WTC11 (cell line): ENCODE data around the gene CHDH. TPM values are rescaled to one million over a fixed set of nuclear protein-coding genes. Genes with fewer than 3 reads are reported as not detected.

Experiments
- ATAC-seq: fragments of 200-7000 bp; cut with Tn5 transposase; 2 replicates; pipeline ENCODE4 v1.10.0; 2021; ENCODE audit warnings: mild to moderate bottlenecking, moderate library complexity
- CTCF ChIA-PET: fragments of 300-600 bp; sonication (Branson Sonifier 250); formaldehyde crosslinking; loops from one replicate; lab custom pipeline; 2021; ENCODE audit warnings: antibody characterized with exemption; lab: Charles Lee
- POLR2A ChIA-PET: fragments of 350-600 bp; sonication (Branson Sonifier 250); formaldehyde crosslinking; loops from one replicate; lab custom pipeline; 2021; ENCODE audit warnings: antibody characterized with exemption; lab: Charles Lee
- DNase-seq: peaks from one replicate; pipeline ENCODE4 v3.0.0; 2021; ENCODE audit warnings: low spot score
- H3K27ac Mint-ChIP-seq: 2 replicates; pipeline ENCODE4 v1.8.0; 2021; ENCODE audit warnings: mixed read lengths
- H3K27me3 Mint-ChIP-seq: 2 replicates; pipeline ENCODE4 v1.8.0; 2021; ENCODE audit warnings: low read depth, mild to moderate bottlenecking, moderate library complexity, mixed read lengths
- H3K36me3 Mint-ChIP-seq: 2 replicates; pipeline ENCODE4 v1.8.0; 2021; ENCODE audit warnings: mixed read lengths
- H3K4me1 Mint-ChIP-seq: 2 replicates; pipeline ENCODE4 v1.8.0; 2022; ENCODE audit warnings: mixed read lengths
- H3K4me3 Mint-ChIP-seq: 2 replicates; pipeline ENCODE4 v1.8.0; 2021; ENCODE audit warnings: mild to moderate bottlenecking, moderate library complexity, mixed read lengths
- H3K9me3 Mint-ChIP-seq: 2 replicates; pipeline ENCODE4 v1.8.0; 2021; ENCODE audit warnings: mixed read lengths
- ARID4B ChIP-seq: sonication (generic); formaldehyde crosslinking; IDR thresholded peaks from 2 replicates; pipeline ENCODE4 v1.8.0; 2023; ENCODE audit warnings: missing genetic modification reagents, mild to moderate bottlenecking, borderline replicate concordance
- ATF1 ChIP-seq: sonication (generic); formaldehyde crosslinking; IDR thresholded peaks from 2 replicates; pipeline ENCODE4 v1.8.1; 2023; ENCODE audit warnings: mild to moderate bottlenecking, moderate library complexity, missing genetic modification reagents
- ATF6 ChIP-seq: sonication (generic); formaldehyde crosslinking; IDR thresholded peaks from 2 replicates; pipeline ENCODE4 v1.8.1; 2023; ENCODE audit warnings: mild to moderate bottlenecking, missing genetic modification reagents
- ERG ChIP-seq: fragments of 250-450 bp; sonication (Bioruptor Pico); IDR thresholded peaks from 2 replicates; pipeline ENCODE4 v1.8.0; 2021; ENCODE audit warnings: mild to moderate bottlenecking
- FOXP1 ChIP-seq: sonication (generic); formaldehyde crosslinking; IDR thresholded peaks from 2 replicates; pipeline ENCODE4 v1.8.0; 2022; ENCODE audit warnings: missing genetic modification reagents, mild to moderate bottlenecking, moderate library complexity, borderline replicate concordance
- HMGA2 ChIP-seq: fragments of 250-450 bp; sonication (Bioruptor Pico); IDR thresholded peaks from 2 replicates; pipeline ENCODE4 v1.4.0; 2021; ENCODE audit warnings: mild to moderate bottlenecking, moderate library complexity
- IRF1 ChIP-seq: sonication (generic); formaldehyde crosslinking; IDR thresholded peaks from 2 replicates; pipeline ENCODE4 v1.8.0; 2023; ENCODE audit warnings: missing genetic modification reagents
- NFATC4 ChIP-seq: fragments of 250-450 bp; sonication (Bioruptor Pico); IDR thresholded peaks from 2 replicates; pipeline ENCODE4 v1.9.0; 2021; ENCODE audit warnings: mild to moderate bottlenecking
- NR1H2 ChIP-seq: sonication (generic); formaldehyde crosslinking; IDR thresholded peaks from 2 replicates; pipeline ENCODE4 v1.9.0; 2021; ENCODE audit warnings: mild to moderate bottlenecking, moderate library complexity, missing genetic modification reagents
- PREB ChIP-seq: sonication (generic); formaldehyde crosslinking; IDR thresholded peaks from 2 replicates; pipeline ENCODE4 v1.8.1; 2022; ENCODE audit warnings: mild to moderate bottlenecking, missing genetic modification reagents, moderate library complexity, borderline replicate concordance
- SMAD3 ChIP-seq: sonication (generic); formaldehyde crosslinking; IDR thresholded peaks from 2 replicates; pipeline ENCODE4 v1.8.0; 2022; ENCODE audit warnings: missing genetic modification reagents, mild to moderate bottlenecking, borderline replicate concordance
- SMAD4 ChIP-seq: sonication (generic); formaldehyde crosslinking; IDR thresholded peaks from 2 replicates; pipeline ENCODE4 v1.8.0; 2022; ENCODE audit warnings: mild to moderate bottlenecking, missing genetic modification reagents
- TEAD4 ChIP-seq: sonication (generic); formaldehyde crosslinking; IDR thresholded peaks from 2 replicates; pipeline ENCODE4 v1.8.0; 2022; ENCODE audit warnings: mild to moderate bottlenecking, missing genetic modification reagents
- ZBTB21 ChIP-seq: sonication (generic); formaldehyde crosslinking; IDR thresholded peaks from 2 replicates; pipeline ENCODE4 v1.8.1; 2023; ENCODE audit warnings: mild to moderate bottlenecking, missing genetic modification reagents, borderline replicate concordance
- ZNF423 ChIP-seq: fragments of 250-450 bp; sonication (Bioruptor Pico); IDR thresholded peaks from 2 replicates; pipeline ENCODE4 v2.1.2; 2022; ENCODE audit warnings: mild to moderate bottlenecking, moderate library complexity
- ZNF532 ChIP-seq: fragments of 250-450 bp; sonication (Bioruptor Pico); IDR thresholded peaks from 2 replicates; pipeline ENCODE4 v1.9.0; 2021; ENCODE audit warnings: mild to moderate bottlenecking, borderline replicate concordance
- total RNA-seq: library from RNA; stranded (reverse); gene quantifications from 3 replicates; pipeline ENCODE4 v1.2.3, GENCODE V29; 2021

Gene CHDH
- total RNA-seq, 1 experiment from 2014 or later = 11.7 TPM

- TF ChIP-seq IRF1 (CRISPR knock-in tag) (no peak), ZNF532 (CRISPR knock-in tag) (no peak)
Observed at GRCh38 chr3:53891497-53892285, 45.5 kb upstream of the CHDH start, which contains the start of gene SELENOK (continued).

GRCh38 chr3:53890726-53891475 is 44.7 kb upstream of the CHDH start:
- DNase-seq (no peak), ATAC-seq (no peak)
- CTCF ChIA-PET = interaction anchor here (0.9 to 1.6 kb wide), 5 partner anchors 8 to 147 kb away, joined by 3 to 4 read pairs (median 3); no protein-coding TSS in a partner anchor
- Mint-ChIP-seq H3K27me3 (peaks cover 13% of the 10 kb centered on the region), H3K4me1 (peaks cover 23% of the 10 kb centered on the region), H3K27ac (peak overlapping the region; percentile 99), H3K4me3 (peak overlapping the region; percentile 93), H3K9me3 (no peaks in the 10 kb centered on the region), H3K36me3 (peaks cover 12% of the 10 kb centered on the region)
- POLR2A ChIA-PET = interaction anchor here (1.3 to 1.5 kb wide), 2 partner anchors 9 to 244 kb away, joined by 3 to 6 read pairs; partner anchors contain the start of gene ACTR8
- no peak for TF ChIP-seq TEAD4 (CRISPR knock-in tag)
- no peak for TF ChIP-seq ZNF423 (CRISPR knock-in tag)
- no peak for TF ChIP-seq SMAD3 (CRISPR knock-in tag)
- no peak for TF ChIP-seq HMGA2 (CRISPR knock-in tag)
- no peak for TF ChIP-seq ATF6 (CRISPR knock-in tag)
- no peak for TF ChIP-seq NFATC4 (CRISPR knock-in tag)

GRCh38 chr3:53888232-53888631 is 42.0 kb upstream of the CHDH start:
- CTCF ChIA-PET = no interaction called here
- TF ChIP-seq PREB (CRISPR knock-in tag) = no peak
- TF ChIP-seq ERG (CRISPR knock-in tag) = no peak
- TF ChIP-seq FOXP1 = no peak
- TF ChIP-seq ATF1 (CRISPR knock-in tag) = no peak
- TF ChIP-seq NR1H2 = no peak
- TF ChIP-seq SMAD4 = no peak
- no peak for TF ChIP-seq ZBTB21 (CRISPR knock-in tag)
- no peak for TF ChIP-seq ARID4B (CRISPR knock-in tag)

More at GRCh38 chr3:53888232-53888631, 42.0 kb upstream of the CHDH start:
- H3K27ac Mint-ChIP-seq = no peak overlapping the region
- DNase-seq = no peak
- H3K27me3 Mint-ChIP-seq = no peaks in the 10 kb centered on the region
- H3K4me1 Mint-ChIP-seq = peaks cover 21% of the 10 kb centered on the region
- H3K9me3 Mint-ChIP-seq = no peaks in the 10 kb centered on the region
- H3K36me3 Mint-ChIP-seq = peaks cover 23% of the 10 kb centered on the region
- ATAC-seq = no peak
- POLR2A ChIA-PET = no interaction called here
- no peak overlapping the region for H3K4me3 Mint-ChIP-seq
